Activated CD8-positive, alpha-beta memory T cell treated with anti-CD3 and anti-CD28 coated beads, Interleukin-2, amount 50 U/mL, for 48 hours (primary cell): ENCODE results near the gene GAS6.
"Not testable (repeated sequence)": the region's sequence is repeated elsewhere in the genome, so short reads cannot be mapped to it uniquely, and the experiment has no call there.

Experiments used
- DNase-seq: peaks from one replicate; pipeline ENCODE4 v3.0.0-alpha.2; 2020

GAS6 gene

DNA sequence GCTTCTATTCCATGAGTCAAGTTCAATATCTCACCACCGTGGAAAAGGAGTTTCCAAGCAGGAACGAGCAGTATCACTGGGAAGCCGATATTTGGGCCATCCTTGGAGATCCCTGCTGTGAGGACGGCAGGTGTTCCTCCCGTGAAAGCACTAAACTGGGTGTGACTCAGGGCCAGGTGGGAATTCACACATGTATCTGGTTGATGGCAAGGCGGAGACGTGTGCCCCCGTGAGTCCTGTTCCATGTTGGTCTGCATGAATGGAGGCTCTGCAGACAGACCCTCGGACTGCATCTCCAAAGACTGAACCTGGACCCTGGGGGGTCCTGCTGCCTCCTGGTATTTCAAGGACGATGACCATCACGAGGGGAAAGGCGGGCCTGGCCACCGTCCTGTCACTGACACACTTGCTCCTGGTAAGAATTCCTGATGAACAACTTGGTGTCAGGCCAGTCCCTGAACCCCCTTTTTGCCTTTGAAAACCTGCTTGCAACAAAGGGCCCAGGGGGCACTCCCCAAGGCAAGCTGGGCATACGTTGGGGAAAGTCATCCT lies 22.8 kb upstream of the GAS6 start:
- no peak for DNase-seq

DNA sequence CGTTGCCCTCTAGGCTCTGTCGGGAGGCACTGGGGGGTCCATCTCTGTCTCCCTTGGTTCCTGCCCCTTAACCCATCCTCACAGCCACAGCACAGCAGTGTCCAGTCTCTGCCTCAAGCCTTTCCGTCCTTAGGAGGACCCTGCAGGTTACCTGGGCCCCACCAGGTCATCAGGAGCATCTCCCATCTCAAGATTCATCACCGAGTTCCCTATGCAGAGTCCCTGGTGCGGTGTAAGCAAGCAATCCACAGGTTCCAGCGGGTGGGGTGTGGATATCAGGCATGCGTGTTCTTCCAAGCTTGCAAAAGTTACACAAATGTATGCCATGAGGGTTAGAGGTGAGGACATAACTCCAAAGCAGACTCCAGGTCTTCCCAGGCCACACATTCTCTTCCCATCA lies 20.9 kb upstream of the GAS6 start:
- DNase-seq: no peak

GRCh38 chr13:113883921-113884804 lies 20.3 kb upstream of the GAS6 start:
- no peak for DNase-seq

GRCh38 chr13:113883314-113883811 lies 19.5 kb upstream of the GAS6 start:
- no peak for DNase-seq

DNA sequence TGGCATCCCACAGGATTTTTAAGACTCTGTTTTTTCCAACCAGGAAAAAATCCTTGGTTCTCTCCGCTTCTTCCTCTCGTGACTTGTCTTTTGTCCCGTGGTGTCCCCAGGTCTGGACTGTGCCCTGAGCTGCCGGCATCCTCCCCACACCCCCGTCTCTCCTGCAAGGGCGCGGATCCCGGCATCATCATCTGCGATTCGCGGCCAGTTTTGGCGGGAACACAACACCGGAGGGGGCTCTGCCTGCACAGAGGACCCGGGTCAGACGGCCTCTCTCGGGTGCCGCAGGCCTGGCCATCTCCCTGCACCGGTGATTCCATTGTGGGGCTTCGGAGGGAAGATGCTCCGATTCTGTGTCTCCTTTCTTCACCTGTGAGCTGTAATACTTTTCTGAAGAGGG lies 18.8 kb upstream of the GAS6 start:
- no peak for DNase-seq

DNA sequence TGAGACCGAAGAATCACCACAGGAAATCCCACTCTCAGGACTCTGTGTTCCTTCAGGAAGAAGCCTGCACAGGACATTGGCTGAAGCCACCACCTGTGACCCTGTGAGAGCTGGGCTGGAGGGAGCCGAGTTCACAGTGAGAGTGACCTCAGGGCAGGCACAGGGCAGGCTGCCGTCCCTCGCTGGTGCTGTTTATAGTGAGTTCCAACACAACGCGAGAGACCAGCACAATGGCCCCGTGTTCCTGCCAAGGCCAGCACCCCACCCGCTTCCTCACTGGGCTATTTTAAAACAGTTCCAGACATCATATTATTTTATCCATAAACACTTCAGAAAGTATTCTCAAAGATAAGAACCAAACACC lies 18.4 kb upstream of the GAS6 start:
- DNase-seq: peak; percentile 49

- DNase-seq: peak; percentile 51
Observed at GRCh38 chr13:113881614-113882266, 17.9 kb upstream of the GAS6 start.

GRCh38 chr13:113880651-113881611 lies 17.1 kb upstream of the GAS6 start:
- peak; percentile 50 for DNase-seq

DNA sequence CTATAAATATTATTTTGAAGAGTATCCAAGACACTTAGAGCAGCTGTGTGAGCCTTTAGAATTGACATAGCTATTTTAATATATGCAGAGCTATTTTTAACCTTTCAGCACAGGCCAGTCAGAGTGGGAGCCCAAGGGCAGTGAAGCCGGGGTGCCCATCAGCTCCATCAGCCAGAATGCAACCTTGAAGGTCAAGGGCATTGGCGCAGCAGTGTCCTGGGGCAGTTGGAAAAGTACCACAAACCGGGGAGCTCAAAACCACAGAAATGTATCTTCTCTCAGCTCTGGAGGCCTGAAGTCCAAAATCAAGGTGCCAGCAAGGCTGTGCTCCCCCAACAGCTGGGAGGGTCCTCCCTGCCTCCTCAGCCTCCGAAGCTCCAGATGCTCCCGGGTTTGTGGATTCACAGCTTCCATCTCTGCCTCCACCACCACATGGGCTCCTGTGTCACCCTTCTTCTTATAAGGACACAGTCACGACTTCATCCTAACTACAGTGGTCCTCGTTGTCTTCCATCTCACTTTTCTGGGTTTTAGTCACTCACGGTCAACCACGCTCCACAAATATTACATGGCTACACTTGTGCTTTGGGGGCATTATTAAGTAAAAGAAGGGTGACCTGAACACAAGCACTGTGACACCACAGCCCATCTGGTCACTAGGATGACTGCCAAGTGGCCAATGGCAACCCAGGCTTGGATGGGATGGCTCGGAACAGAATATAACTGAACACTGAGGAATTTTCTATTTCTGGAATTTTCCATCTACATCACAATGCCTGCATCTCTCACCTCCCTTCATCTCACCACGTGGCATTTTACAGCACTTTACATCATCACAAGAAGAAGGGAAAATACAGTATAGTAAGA lies 15.9 kb upstream of the GAS6 start:
- no peak for DNase-seq

DNA sequence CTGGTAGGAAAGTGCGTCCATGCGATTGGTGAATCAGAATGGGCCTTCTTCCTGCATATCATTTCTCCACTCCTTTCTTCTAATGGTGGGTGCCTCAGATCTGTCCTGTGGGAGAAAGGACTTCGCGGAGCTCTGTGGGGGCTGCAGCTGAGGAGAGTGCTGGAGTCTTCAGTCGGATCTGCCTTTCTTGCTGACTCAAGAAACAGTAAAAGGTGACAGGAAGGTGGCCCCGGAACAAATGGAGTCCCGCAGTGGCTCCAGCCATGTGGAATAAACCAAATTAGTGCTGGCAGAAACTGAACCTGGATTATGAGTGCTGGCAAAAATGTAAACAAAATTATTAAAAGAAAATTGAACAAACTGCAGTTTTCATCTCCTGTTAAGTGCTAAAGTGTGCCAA lies 15.1 kb upstream of the GAS6 start:
- DNase-seq: no peak

GRCh38 chr13:113877149-113877990 lies 13.5 kb upstream of the GAS6 start:
- DNase-seq: no peak

GRCh38 chr13:113876346-113877148 lies 12.7 kb upstream of the GAS6 start:
- DNase-seq: no peak

GRCh38 chr13:113875837-113876281 lies 12.0 kb upstream of the GAS6 start:
- DNase-seq: no peak

DNA sequence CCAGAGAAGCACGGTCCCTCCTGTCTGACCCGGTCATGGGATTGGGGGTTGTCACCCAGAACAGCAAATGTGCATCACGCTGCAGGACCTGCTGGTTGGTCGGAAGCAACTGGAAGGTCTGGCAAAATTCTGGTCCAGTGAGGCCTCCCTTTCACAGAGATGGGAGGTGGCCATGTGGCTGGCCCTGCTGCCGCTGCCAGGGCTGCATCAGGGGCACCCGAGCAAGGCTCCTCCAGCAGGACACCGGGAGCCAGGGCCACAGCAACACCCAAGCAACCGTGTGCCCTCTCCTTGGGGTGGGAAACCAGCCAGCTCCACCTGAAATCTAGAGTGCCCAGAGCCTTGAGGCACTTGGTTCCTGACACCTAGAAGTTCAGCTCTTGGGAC lies 11.5 kb upstream of the GAS6 start:
- no peak for DNase-seq

DNA sequence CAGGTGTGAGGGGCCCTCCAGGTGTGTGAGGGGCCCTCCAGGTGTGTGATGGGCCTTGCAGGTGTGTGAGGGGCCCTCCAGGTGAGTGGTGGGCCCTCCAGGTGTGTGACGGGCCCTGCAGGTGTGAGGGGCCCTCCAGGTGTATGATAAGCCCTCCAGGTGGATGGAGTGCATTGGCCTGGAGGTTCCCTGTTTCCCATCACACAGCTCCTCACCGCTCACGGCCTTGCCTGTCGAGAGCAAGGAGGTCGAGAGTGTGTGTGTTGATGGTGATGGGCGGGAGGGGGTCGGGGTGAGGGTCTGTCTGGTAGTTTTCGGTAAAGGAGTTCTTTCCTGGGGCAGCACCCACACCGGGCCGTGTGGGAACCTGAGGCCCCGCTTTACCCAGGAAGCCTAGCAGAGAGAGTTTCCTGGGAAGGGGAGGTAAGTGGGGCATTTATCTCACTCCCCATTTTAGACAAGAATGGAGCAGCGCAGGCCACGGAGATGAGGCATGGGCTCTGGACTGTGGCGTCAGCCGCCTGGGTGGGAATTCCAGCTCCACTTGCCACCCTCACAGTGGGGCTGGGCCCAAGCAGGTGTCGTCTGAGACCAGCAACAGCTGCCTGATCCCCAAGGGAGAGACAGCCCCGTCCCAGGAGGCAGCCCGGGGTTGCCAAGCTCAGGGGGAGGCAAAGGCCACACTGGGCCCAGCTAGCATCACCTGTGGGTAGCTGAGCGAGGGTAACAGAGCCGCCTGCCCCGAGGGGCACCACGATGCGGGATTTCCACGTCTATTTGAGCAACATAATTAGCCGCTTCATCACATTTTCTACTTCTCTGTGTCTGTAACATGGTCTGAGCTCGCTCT lies 10.9 kb upstream of the GAS6 start:
- DNase-seq: no peak

DNA sequence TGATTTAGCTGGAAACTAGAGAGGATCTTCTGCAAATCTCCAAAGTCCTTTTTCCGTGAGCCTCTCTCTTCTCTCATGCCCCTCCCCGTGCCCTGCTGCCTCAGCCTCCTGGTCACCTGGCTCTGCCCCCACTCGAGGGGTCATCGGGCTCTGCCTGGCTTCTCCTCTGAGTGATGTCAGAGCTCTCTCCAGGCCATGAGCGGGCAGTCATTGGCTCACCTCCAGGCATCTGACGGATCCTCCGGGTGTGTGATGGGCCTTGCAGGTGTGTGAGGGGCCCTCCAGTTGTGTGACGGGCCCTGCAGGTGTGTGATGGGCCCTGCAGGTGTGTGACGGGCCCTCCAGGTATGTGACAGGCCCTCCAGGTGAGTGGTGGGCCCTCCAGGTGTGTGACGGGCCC lies 10.3 kb upstream of the GAS6 start:
- no peak for DNase-seq

DNA sequence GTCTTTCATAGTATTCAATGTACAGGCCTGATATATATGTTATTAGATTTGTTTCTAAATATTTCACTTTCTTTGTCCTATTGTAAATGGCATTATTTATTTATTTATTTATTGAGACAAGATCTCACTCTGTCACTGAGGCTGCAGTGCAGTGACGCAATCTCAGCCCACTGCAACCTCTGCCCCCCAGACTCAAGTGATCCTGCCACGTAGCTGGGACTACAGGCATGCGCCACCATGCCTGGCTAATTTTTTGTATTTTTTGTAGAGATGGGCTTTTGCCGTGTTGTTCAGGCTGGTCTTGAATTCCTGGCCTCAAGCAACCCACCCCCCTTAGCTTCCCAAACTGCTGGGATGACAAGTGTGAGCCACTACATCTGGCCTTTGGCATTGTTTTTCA lies 5.4 kb upstream of the GAS6 start:
- DNase-seq: no peak

DNA sequence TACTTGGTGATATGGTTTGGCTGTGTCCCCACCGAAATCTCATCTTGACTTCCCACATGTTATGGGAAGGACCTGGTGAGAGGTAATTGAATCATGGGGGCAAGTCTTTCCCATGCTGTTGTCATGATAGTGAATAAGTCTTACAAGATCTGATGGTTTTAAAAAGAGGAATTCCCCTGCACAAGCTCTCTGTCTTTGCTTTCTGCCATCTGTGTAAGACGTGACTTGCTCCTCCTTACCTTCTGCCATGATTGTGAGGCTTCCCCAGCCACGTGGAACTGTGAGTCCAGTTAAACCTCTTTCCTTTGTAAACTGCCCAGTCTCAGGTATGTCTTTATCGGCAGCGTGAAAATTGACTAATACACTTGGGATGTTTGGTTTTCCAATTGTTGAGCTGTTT lies 4.0 kb upstream of the GAS6 start:
- not testable (repeated sequence) for DNase-seq

- DNase-seq: no peak
Observed at GRCh38 chr13:113865427-113865826, 1.6 kb upstream of the GAS6 start.
